ENCODE results near the gene ACSM2A.
"Not testable (repeated sequence)": the region's sequence is repeated elsewhere in the genome, so short reads cannot be mapped to it uniquely, and the experiment has no call there.

The ACSM2A gene

DNA sequence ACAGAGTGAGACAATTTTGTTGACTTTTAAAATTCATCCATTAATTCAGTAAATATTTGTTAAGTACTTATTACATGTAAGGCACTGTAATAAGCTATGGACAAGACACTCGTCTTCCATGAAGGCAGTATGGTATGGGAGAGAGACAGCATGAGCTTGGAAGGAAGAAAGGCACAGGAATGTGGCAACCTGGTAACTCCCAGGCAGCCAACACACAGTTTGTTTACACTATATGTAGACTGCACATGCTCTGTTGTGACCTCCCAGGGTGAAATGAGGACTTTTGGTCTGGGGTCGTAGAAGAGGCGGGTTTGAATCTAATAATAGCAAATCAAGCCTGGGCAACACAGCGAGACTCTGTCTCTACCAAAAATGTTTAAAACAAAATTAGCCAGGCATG lies 9.0 kb downstream of the ACSM2A start:
- not testable (repeated sequence) for DNase-seq

- DNase-seq = not testable (repeated sequence)
These were observed 17.6 kb downstream of the ACSM2A start for GRCh38 chr16:20468954-20469353.

- not testable (repeated sequence) for DNase-seq
These were observed 18.6 kb downstream of the ACSM2A start for GRCh38 chr16:20469930-20470329.

GRCh38 chr16:20470732-20471131 lies 19.4 kb downstream of the ACSM2A start:
- not testable (repeated sequence) for DNase-seq

- not testable (repeated sequence) for DNase-seq
These were observed 25.9 kb downstream of the ACSM2A start for GRCh38 chr16:20477188-20477744.

GRCh38 chr16:20483989-20484388 lies 32.7 kb downstream of the ACSM2A start:
- not testable (repeated sequence) for DNase-seq

DNA sequence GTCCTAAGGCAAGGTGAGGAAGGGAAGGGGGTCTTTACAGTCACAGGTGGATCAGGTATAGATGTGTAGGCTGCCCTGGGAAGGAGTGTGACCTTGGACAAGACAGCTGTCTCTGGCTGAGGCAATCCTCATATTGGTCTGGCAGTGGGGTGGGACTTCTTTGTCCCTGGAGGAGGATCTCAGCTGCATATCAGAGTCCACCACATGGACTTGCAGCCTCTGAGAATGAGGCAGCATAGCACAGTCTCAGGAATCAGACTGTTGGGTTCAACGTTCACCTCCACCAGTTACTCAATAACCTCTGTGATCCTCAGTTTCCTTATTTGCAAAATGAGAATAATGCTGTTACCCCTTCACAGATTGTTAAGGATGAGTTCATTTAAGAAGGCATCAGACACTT lies 33.4 kb downstream of the ACSM2A start:
- no peak for DNase-seq

GRCh38 chr16:20485408-20485807 lies 34.1 kb downstream of the ACSM2A start:
- no peak for DNase-seq

DNA sequence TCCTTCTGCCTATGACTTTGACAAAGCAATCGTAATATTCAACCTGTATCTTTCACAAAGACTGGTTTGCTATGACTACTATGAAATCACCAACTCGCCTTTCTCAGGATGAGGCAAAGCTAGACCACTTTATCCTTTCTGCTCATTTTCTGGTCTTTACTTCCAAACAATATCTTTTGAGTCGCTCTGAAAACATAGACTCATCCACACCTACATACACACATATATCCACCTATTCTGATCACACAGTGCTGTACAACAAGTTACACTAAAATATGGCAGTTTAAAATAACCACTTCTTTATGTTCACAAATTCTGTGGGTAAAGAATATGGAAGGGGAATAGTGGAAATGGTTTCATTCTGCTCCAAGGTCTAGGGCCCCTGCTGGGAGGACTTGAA lies 39.7 kb downstream of the ACSM2A start:
- DNase-seq = not testable (repeated sequence)

DNA sequence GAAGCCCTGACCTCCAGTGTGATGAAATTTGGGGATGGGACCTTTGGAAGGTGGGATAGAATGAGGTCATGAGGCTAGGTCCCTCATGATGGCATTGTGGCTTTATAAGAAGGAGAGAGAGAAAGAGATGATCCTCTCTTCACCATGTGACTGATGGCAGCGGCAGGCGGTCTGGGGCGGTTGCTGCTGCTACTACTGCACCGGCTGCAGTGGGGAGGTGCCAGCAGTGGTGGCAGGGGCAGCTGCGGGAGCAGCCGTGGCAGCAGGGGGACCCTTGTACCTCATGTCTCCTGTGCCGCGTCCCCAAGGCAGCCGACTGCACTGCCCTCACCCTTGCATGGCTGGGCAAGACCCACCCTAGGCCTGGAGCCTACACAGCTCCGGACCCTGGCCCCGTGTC lies 40.1 kb downstream of the ACSM2A start:
- DNase-seq = not testable (repeated sequence)

GRCh38 chr16:20504418-20504817 lies 53.1 kb downstream of the ACSM2A start:
- no peak for DNase-seq

DNA sequence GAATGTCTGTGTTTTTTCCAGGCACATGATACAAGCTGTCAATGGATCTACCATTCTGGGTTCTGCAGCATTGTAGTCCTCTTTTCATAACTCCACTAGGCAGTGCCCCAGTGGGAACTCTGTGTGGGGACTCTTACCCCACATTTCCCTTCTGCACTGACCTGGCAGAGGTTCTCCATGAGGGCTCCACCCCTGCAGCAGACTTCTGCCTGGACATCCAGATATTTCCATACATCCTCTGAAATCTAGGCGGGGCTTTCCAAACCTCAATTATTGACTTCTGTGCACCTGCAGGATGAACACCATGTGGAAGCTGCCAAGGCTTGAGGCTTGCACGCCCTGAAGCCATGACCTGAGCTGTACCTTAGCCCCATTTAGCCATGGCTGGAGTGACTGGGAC lies 56.0 kb downstream of the ACSM2A start:
- DNase-seq = no peak

DNA sequence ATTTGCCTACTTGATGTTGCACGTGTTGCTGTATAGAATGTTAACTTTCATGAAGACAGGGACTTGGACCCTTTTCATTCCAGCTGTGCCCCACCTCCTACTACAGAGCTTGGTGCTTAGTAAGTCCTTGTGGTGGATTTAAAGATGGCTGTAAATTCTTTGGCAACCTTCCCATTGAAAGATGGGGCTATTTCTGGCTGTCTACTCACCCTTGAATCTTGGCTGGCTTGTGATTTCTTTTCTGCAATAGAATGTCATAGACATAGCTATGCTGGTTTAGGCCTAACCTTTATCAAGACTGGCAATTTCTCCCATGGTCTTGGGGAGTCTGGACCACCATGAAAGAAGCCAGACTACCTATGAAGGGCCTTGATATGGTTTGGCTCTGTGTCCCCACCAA lies 59.0 kb downstream of the ACSM2A start:
- DNase-seq = no peak

DNA sequence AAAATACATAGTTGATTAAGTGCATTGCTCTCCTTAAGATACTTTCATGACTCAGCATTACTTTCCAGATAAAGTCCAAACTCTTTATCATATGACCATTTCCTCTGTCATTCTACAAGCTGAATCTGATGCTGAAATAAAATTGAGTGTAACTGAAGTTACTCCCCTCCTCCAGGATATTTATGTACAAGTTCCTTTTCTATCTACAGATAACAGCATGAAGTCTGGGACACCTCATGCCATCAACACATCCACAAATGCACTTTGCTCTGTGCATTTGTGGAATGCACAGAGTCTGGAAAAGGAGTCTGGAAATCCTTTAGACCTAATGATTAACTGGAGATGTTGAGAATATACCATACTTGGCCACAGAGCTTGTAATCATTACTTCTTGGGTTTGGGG lies 64.4 kb downstream of the ACSM2A start:
- DNase-seq = no peak

- DNase-seq = no peak
These were observed 65.8 kb downstream of the ACSM2A start for GRCh38 chr16:20517149-20517548.

- DNase-seq = no peak
These were observed 67.9 kb downstream of the ACSM2A start for GRCh38 chr16:20519231-20519630.

- no peak for DNase-seq
These were observed 68.8 kb downstream of the ACSM2A start for GRCh38 chr16:20520103-20520502.

DNA sequence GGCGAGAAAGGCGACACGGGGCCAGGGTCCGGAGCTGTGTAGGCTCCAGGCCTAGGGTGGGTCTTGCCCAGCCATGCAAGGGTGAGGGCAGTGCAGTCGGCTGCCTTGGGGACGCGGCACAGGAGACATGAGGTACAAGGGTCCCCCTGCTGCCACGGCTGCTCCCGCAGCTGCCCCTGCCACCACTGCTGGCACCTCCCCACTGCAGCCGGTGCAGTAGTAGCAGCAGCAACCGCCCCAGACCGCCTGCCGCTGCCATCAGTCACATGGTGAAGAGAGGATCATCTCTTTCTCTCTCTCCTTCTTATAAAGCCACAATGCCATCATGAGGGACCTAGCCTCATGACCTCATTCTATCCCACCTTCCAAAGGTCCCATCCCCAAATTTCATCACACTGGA lies 80.5 kb downstream of the ACSM2A start:
- not testable (repeated sequence) for DNase-seq

DNA sequence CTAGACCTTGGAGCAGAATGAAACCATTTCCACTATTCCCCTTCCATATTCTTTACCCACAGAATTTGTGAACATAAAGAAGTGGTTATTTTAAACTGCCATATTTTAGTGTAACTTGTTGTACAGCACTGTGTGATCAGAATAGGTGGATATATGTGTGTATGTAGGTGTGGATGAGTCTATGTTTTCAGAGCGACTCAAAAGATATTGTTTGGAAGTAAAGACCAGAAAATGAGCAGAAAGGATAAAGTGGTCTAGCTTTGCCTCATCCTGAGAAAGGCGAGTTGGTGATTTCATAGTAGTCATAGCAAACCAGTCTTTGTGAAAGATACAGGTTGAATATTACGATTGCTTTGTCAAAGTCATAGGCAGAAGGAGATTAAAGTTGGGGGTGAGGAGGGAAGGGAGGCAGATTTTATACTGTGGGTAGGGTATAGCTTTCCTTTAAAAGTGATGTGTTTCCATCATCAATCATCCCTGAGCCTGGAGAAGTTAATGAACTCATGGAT lies 81.0 kb downstream of the ACSM2A start:
- not testable (repeated sequence) for DNase-seq

DNA sequence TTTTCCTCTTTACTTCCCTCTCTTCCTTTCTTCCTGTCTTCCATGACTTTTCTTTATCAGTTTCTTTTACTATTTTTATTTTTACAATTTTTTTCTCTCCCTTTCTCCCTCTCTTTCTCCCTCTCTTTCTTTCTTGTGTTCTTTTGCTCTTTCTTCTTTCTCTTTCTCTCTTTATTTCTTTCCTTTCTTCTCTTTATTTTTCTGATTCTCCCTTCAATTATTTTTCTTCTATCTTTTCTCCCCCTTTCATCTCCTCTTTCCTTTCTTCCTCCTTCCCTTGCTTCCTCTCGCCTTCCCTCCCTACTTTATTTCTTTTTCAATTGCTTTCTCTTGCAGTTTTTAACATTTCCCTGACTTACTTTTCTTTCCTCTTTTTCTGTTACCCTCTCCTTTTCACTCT lies 85.3 kb downstream of the ACSM2A start:
- not testable (repeated sequence) for DNase-seq

Measured in activated CD8-positive, alpha-beta memory T cell treated with anti-CD3 and anti-CD28 coated beads, Interleukin-2, amount 50 U/mL, for 48 hours (primary cell).